HCT116 (cell line): Measurements from ENCODE around the gene TMEM156. TPM values are rescaled to one million over a fixed set of nuclear protein-coding genes. Genes with fewer than 3 reads are reported as not detected.

Experiments used
- ATAC-seq: fragments of 200-7000 bp; cut with Tn5 transposase; 2 replicates; pipeline ENCODE4 v1.9.1; 2020; ENCODE audit warnings: mild to moderate bottlenecking, moderate library complexity
- BruUV-seq: library from RNA; stranded (reverse); fragments of 400-500 nt; replicated peaks from 2 replicates; lab custom pipeline; 2021; lab: Mats Ljungman, UMichigan
- CTCF ChIA-PET: fragments of 300-600 bp; sonication (Branson Sonifier 250); formaldehyde crosslinking; loops from one replicate; lab custom pipeline; 2021; ENCODE audit warnings: antibody characterized with exemption; lab: Charles Lee
- POLR2A ChIA-PET: fragments of 300-600, 350-600 bp; sonication (Branson Sonifier 250); formaldehyde crosslinking; loops from one replicate; lab custom pipeline; 2021; ENCODE audit warnings: antibody characterized with exemption; lab: Charles Lee
- RAD21 ChIA-PET, 2 experiments: fragments of 300-600 bp; sonication (Branson Sonifier 250); formaldehyde crosslinking; loops; one replicate each; lab custom pipeline; 2023; ENCODE audit warnings: low total read pairs in 2 of 2; ENCODE audit not compliant: uncharacterized antibody in 2 of 2, unreplicated experiment in 2 of 2, low non-redundant PET in 1 of 2; lab: Charles Lee
- DNase-seq: peaks from one replicate; pipeline ENCODE4 v3.0.0-alpha.2; 2010; ENCODE audit warnings: low read depth, low spot score
- H2AFZ ChIP-seq: fragments of 200-600 bp; shearing (Covaris generic), sonication (generic); 2 replicates; pipeline ENCODE4 v1.6.1; 2017; ENCODE audit warnings: low read depth, mixed run types, mixed read lengths, antibody characterized with exemption, low read length; ENCODE audit not compliant: poor library complexity, severe bottlenecking
- H3K27ac ChIP-seq: 2 replicates; pipeline ENCODE4 v1.5.1; 2012; ENCODE audit warnings: low read depth, low read length
- H3K27me3 ChIP-seq: fragments of 200-600 bp; sonication (generic); 2 replicates; pipeline ENCODE4 v1.6.1; 2016; ENCODE audit warnings: mixed run types, low read length, mixed read lengths; ENCODE audit not compliant: insufficient read depth
- H3K36me3 ChIP-seq, 2 experiments: fragments of 200-500 bp in 1 of 2; fragments of 200-600 bp in 1 of 2; sonication (Bioruptor generic) in 1 of 2; sonication (generic) in 1 of 2; 2 replicates each; pipeline versions ENCODE4 v1.5.1 to v1.6.1; 2014 to 2016; ENCODE audit warnings: low read length in 2 of 2, inconsistent platforms in 1 of 2, mixed read lengths in 1 of 2, mixed run types in 1 of 2; ENCODE audit not compliant: insufficient read depth in 2 of 2, control insufficient read depth in 1 of 2
- H3K4me1 ChIP-seq, 2 experiments: fragments of 200-600 bp in 1 of 2; sonication (generic) in 1 of 2; 2 replicates each; pipeline versions ENCODE4 v1.5.1 to v1.6.1; 2012 to 2017; ENCODE audit warnings: low read length in 2 of 2, inconsistent platforms in 1 of 2, mild to moderate bottlenecking in 1 of 2, mixed read lengths in 1 of 2, mixed run types in 1 of 2, moderate library complexity in 1 of 2; ENCODE audit not compliant: insufficient read depth in 2 of 2, control insufficient read depth in 1 of 2
- H3K4me2 ChIP-seq: fragments of 200-600 bp; sonication (generic); 2 replicates; pipeline ENCODE4 v1.6.1; 2017; ENCODE audit warnings: mixed run types, low read length, mixed read lengths
- H3K4me3 ChIP-seq, 2 experiments: fragments of 200-600 bp in 1 of 2; sonication (generic) in 1 of 2; replicated peaks in 1 of 2; 2 replicates each; pipeline ENCODE4 v1.5.1; 2011 to 2016; ENCODE audit warnings: low read length in 2 of 2, control low read depth in 1 of 2, low read depth in 1 of 2, mild to moderate bottlenecking in 1 of 2, mixed read lengths in 1 of 2, mixed run types in 1 of 2
- H3K79me2 ChIP-seq: fragments of 200-600 bp; sonication (generic); 2 replicates; pipeline ENCODE4 v1.6.1; 2017; ENCODE audit warnings: mild to moderate bottlenecking, mixed run types, low read length, moderate library complexity, mixed read lengths; ENCODE audit not compliant: insufficient read depth
- H3K9ac ChIP-seq: fragments of 200-600 bp; sonication (generic); 2 replicates; pipeline ENCODE4 v1.6.1; 2016; ENCODE audit warnings: low read length, mixed read lengths
- H3K9me2 ChIP-seq: fragments of 200-600 bp; sonication (generic), shearing (Covaris generic); 2 replicates; pipeline ENCODE4 v1.6.1; 2017; ENCODE audit warnings: mixed run types, mild to moderate bottlenecking, moderate library complexity; ENCODE audit not compliant: insufficient read depth
- H3K9me3 ChIP-seq, 2 experiments: fragments of 200-500 bp in 1 of 2; fragments of 200-600 bp in 1 of 2; sonication (Bioruptor generic) in 1 of 2; sonication (generic) in 1 of 2; 2 replicates each; pipeline ENCODE4 v1.6.1; 2014 to 2017; ENCODE audit warnings: low read length in 2 of 2, mixed read lengths in 2 of 2, inconsistent platforms in 1 of 2, low read depth in 1 of 2, mild to moderate bottlenecking in 1 of 2, mixed run types in 1 of 2, moderate library complexity in 1 of 2; ENCODE audit not compliant: control insufficient read depth in 1 of 2, insufficient read depth in 1 of 2
- H4K20me1 ChIP-seq: fragments of 200-600 bp; sonication (generic), shearing (Covaris generic); 2 replicates; pipeline ENCODE4 v1.6.1; 2017; ENCODE audit warnings: mixed run types, mild to moderate bottlenecking, moderate library complexity; ENCODE audit not compliant: insufficient read depth
- CBX3 ChIP-seq: IDR thresholded peaks from 2 replicates; pipeline ENCODE4 v1.6.1; 2012; ENCODE audit warnings: low read depth
- EGR1 ChIP-seq: IDR thresholded peaks from 2 replicates; pipeline ENCODE4 v1.6.1; 2012; ENCODE audit warnings: low read depth
- JUND ChIP-seq: IDR thresholded peaks from 2 replicates; pipeline ENCODE4 v1.6.1; 2012
- POLR2AphosphoS5 ChIP-seq: IDR thresholded peaks from 2 replicates; pipeline ENCODE4 v1.6.1; 2011; ENCODE audit warnings: mild to moderate bottlenecking, low read depth, low read length, moderate library complexity
- RAD21 ChIP-seq: IDR thresholded peaks from 2 replicates; pipeline ENCODE4 v1.6.1; 2012; ENCODE audit warnings: low read depth, mild to moderate bottlenecking
- SRF ChIP-seq: IDR thresholded peaks from 2 replicates; pipeline ENCODE4 v1.6.1; 2012; ENCODE audit warnings: low read depth
- TCF7L2 ChIP-seq: IDR thresholded peaks from 2 replicates; pipeline ENCODE4 v1.7.0; 2011; ENCODE audit warnings: borderline replicate concordance, inconsistent platforms; ENCODE audit not compliant: insufficient read depth, insufficient read length; ENCODE audit errors: extremely low read depth
- YY1 ChIP-seq: IDR thresholded peaks from 2 replicates; pipeline ENCODE4 v1.6.1; 2011; ENCODE audit warnings: low read length, low read depth, moderate library complexity, mild to moderate bottlenecking; ENCODE audit not compliant: insufficient replicate concordance; ENCODE audit errors: extremely low read depth
- intact Hi-C: fragments of 100-400 bp; cut with micrococcal nuclease; formaldehyde crosslinking; loops from 2 replicates; pipeline ENCODE4 v1.10.0; 2022
- total RNA-seq: library from RNA; stranded (reverse); gene quantifications from one replicate; pipeline ENCODE4 v1.2.1, GENCODE V29; 2021; ENCODE audit not compliant: unreplicated experiment
- TF ChIP-seq, protein P1 (sequence below): IDR thresholded peaks from 2 replicates; pipeline ENCODE4 v1.6.1; 2012; ENCODE audit warnings: low read depth
- TF ChIP-seq, protein P2 (sequence below): IDR thresholded peaks from 2 replicates; pipeline ENCODE4 v1.6.1; 2012
- TF ChIP-seq, protein P3 (sequence below), 3 experiments: fragments of 200-600 bp in 1 of 3; sonication (generic) in 1 of 3; IDR thresholded peaks in 2 of 3; conservative IDR thresholded peaks in 1 of 3; 2 replicates each; pipeline ENCODE4 v1.5.1; 2012 to 2017; ENCODE audit warnings: low read depth in 2 of 3, low read length in 2 of 3, antibody characterized with exemption in 1 of 3, borderline replicate concordance in 1 of 3, control low read depth in 1 of 3, mild to moderate bottlenecking in 1 of 3, mixed read lengths in 1 of 3, mixed run types in 1 of 3, moderate library complexity in 1 of 3; ENCODE audit not compliant: insufficient read depth in 1 of 3

TMEM156 gene
- total RNA-seq, 1 experiment from 2014 or later = 0.22 TPM

DNA sequence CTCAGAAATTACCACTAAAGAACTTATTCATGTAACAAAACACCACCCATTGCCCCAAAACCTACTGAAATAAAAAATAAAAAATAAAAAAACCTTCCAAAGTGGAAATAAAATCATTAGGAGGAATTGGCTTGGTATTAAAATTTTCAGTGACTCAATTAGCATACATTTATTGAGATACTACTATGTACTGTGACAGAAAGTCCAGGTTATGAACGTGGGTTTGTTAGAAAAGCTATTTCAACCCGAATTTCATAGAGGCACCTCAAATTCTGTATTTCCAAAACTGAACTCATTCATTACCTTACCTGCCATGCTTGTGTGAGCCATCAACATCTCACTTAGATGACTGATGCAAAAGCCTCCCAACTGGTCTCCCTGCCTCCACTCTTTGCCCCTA, 46.6 kb upstream of the TMEM156 start:
- Histone ChIP-seq H3K9me3 (no peaks in the 10 kb centered on the region), H3K4me3 (no peak overlapping the region), H3K36me3 (no peaks in the 10 kb centered on the region), H3K27ac (no peak overlapping the region), H3K79me2 (no peaks in the 10 kb centered on the region), H3K9me2 (peaks cover 3% of the 10 kb centered on the region; the same call in 1 of the 2 replicates), H3K9ac (no peak overlapping the region), H3K4me2 (no peak overlapping the region), H2AFZ (no peak overlapping the region)
- DNase-seq (no peak), ATAC-seq (no peak)
- BruUV-seq = no TSS peak
- POLR2A ChIA-PET = no interaction called here
- CTCF ChIA-PET = no interaction called here
- intact Hi-C loops = no loop called here
- TF ChIP-seq JUND = no peak
- TF ChIP-seq POLR2AphosphoS5 = no peak
- TF ChIP-seq, protein P1, sequence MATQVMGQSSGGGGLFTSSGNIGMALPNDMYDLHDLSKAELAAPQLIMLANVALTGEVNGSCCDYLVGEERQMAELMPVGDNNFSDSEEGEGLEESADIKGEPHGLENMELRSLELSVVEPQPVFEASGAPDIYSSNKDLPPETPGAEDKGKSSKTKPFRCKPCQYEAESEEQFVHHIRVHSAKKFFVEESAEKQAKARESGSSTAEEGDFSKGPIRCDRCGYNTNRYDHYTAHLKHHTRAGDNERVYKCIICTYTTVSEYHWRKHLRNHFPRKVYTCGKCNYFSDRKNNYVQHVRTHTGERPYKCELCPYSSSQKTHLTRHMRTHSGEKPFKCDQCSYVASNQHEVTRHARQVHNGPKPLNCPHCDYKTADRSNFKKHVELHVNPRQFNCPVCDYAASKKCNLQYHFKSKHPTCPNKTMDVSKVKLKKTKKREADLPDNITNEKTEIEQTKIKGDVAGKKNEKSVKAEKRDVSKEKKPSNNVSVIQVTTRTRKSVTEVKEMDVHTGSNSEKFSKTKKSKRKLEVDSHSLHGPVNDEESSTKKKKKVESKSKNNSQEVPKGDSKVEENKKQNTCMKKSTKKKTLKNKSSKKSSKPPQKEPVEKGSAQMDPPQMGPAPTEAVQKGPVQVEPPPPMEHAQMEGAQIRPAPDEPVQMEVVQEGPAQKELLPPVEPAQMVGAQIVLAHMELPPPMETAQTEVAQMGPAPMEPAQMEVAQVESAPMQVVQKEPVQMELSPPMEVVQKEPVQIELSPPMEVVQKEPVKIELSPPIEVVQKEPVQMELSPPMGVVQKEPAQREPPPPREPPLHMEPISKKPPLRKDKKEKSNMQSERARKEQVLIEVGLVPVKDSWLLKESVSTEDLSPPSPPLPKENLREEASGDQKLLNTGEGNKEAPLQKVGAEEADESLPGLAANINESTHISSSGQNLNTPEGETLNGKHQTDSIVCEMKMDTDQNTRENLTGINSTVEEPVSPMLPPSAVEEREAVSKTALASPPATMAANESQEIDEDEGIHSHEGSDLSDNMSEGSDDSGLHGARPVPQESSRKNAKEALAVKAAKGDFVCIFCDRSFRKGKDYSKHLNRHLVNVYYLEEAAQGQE = no peak
- no peak for TF ChIP-seq TCF7L2
- TF ChIP-seq, protein P2, sequence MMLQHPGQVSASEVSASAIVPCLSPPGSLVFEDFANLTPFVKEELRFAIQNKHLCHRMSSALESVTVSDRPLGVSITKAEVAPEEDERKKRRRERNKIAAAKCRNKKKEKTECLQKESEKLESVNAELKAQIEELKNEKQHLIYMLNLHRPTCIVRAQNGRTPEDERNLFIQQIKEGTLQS = no peak
- TF ChIP-seq SRF = no peak
- no peak for TF ChIP-seq YY1
- TF ChIP-seq EGR1 = no peak
- TF ChIP-seq RAD21 = no peak
- TF ChIP-seq CBX3 = no peak
- TF ChIP-seq, protein P3, sequence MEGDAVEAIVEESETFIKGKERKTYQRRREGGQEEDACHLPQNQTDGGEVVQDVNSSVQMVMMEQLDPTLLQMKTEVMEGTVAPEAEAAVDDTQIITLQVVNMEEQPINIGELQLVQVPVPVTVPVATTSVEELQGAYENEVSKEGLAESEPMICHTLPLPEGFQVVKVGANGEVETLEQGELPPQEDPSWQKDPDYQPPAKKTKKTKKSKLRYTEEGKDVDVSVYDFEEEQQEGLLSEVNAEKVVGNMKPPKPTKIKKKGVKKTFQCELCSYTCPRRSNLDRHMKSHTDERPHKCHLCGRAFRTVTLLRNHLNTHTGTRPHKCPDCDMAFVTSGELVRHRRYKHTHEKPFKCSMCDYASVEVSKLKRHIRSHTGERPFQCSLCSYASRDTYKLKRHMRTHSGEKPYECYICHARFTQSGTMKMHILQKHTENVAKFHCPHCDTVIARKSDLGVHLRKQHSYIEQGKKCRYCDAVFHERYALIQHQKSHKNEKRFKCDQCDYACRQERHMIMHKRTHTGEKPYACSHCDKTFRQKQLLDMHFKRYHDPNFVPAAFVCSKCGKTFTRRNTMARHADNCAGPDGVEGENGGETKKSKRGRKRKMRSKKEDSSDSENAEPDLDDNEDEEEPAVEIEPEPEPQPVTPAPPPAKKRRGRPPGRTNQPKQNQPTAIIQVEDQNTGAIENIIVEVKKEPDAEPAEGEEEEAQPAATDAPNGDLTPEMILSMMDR (IDR thresholded peaks at IDR 0.05 in 2 of 3, conservative IDR thresholded peaks at IDR 0.05 in 1 of 3; ENCODE audit: borderline replicate concordance in 1 of 3, insufficient read depth in 1 of 3, low read depth in 2 of 3, low read length in 2 of 3) = no peak
- TF ChIP-seq, all 23 proteins: peak for 0
- RAD21 ChIA-PET = no interaction called here
- Histone ChIP-seq H4K20me1 (no peaks in the 10 kb centered on the region), H3K27me3 (no peaks in the 10 kb centered on the region), H3K4me1 (no peaks in the 10 kb centered on the region)
